Measurements from ENCODE around the gene CRHR1.

Gene CRHR1

DNA sequence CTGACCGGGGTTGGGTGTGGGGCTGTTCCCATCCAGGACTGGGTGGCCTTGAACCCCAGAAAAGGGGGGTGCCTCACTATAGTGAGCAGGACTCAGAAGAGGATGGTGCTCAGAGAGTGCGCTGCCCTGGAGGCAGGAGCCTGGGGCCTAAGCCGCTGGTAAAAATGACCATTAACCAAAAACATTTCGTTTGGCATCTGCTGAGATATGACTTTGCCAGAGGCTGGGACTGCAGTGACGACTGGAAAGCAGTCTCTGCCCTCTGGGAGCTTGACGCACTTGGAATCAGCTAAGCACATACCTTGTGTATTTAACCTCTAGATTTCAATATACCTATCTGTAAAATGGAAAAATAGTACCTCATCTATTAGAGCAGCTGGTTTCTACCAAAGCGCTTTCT lies 7.2 kb upstream of the CRHR1 start (continued):
- TF ChIP-seq, protein P1, sequence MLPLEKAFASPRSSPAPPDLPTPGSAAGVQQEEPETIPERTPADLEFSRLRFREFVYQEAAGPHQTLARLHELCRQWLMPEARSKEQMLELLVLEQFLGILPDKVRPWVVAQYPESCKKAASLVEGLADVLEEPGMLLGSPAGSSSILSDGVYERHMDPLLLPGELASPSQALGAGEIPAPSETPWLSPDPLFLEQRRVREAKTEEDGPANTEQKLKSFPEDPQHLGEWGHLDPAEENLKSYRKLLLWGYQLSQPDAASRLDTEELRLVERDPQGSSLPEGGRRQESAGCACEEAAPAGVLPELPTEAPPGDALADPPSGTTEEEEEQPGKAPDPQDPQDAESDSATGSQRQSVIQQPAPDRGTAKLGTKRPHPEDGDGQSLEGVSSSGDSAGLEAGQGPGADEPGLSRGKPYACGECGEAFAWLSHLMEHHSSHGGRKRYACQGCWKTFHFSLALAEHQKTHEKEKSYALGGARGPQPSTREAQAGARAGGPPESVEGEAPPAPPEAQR (tag by site-specific recombination; IDR thresholded peaks at IDR 0.05) = no peak
- TF ChIP-seq SP2 (tag by site-specific recombination; IDR thresholded peaks at IDR 0.05) = no peak
- no peak for TF ChIP-seq ZNF416 (tag by site-specific recombination; IDR thresholded peaks at IDR 0.05)
- TF ChIP-seq ZEB2 (tag by site-specific recombination; IDR thresholded peaks at IDR 0.05) = no peak
- no peak for TF ChIP-seq ZIC2 (tag by site-specific recombination; IDR thresholded peaks at IDR 0.05)
- no peak for TF ChIP-seq GLIS1 (tag by site-specific recombination; IDR thresholded peaks at IDR 0.05)
- no peak for TF ChIP-seq ZNF514 (tag by site-specific recombination; IDR thresholded peaks at IDR 0.05)
- TF ChIP-seq, protein P2, sequence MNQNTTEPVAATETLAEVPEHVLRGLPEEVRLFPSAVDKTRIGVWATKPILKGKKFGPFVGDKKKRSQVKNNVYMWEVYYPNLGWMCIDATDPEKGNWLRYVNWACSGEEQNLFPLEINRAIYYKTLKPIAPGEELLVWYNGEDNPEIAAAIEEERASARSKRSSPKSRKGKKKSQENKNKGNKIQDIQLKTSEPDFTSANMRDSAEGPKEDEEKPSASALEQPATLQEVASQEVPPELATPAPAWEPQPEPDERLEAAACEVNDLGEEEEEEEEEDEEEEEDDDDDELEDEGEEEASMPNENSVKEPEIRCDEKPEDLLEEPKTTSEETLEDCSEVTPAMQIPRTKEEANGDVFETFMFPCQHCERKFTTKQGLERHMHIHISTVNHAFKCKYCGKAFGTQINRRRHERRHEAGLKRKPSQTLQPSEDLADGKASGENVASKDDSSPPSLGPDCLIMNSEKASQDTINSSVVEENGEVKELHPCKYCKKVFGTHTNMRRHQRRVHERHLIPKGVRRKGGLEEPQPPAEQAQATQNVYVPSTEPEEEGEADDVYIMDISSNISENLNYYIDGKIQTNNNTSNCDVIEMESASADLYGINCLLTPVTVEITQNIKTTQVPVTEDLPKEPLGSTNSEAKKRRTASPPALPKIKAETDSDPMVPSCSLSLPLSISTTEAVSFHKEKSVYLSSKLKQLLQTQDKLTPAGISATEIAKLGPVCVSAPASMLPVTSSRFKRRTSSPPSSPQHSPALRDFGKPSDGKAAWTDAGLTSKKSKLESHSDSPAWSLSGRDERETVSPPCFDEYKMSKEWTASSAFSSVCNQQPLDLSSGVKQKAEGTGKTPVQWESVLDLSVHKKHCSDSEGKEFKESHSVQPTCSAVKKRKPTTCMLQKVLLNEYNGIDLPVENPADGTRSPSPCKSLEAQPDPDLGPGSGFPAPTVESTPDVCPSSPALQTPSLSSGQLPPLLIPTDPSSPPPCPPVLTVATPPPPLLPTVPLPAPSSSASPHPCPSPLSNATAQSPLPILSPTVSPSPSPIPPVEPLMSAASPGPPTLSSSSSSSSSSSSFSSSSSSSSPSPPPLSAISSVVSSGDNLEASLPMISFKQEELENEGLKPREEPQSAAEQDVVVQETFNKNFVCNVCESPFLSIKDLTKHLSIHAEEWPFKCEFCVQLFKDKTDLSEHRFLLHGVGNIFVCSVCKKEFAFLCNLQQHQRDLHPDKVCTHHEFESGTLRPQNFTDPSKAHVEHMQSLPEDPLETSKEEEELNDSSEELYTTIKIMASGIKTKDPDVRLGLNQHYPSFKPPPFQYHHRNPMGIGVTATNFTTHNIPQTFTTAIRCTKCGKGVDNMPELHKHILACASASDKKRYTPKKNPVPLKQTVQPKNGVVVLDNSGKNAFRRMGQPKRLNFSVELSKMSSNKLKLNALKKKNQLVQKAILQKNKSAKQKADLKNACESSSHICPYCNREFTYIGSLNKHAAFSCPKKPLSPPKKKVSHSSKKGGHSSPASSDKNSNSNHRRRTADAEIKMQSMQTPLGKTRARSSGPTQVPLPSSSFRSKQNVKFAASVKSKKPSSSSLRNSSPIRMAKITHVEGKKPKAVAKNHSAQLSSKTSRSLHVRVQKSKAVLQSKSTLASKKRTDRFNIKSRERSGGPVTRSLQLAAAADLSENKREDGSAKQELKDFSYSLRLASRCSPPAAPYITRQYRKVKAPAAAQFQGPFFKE (tag by site-specific recombination; IDR thresholded peaks at IDR 0.05; ENCODE audit: borderline replicate concordance) = no peak

- ChIA-PET CTCF (interaction anchor here (0.6 kb wide), 1 partner anchor 128 kb away, joined by 6 read pairs; no protein-coding TSS in a partner anchor), POLR2A (interaction anchor here (0.6 kb wide), 1 partner anchor 135 kb away, joined by 3 read pairs; no protein-coding TSS in a partner anchor)
- H3K27ac ChIP-seq (ENCODE audit: extremely low read depth, low read depth, low read length) = no peak overlapping the region
- H3K9me3 ChIP-seq (ENCODE audit: control insufficient read depth, insufficient read depth, low read depth, low read length) = no peaks in the 10 kb centered on the region
- no peak overlapping the region for H3K4me3 ChIP-seq (ENCODE audit: low read depth, low read length)
- no peak for TF ChIP-seq ZNF626 (tag by site-specific recombination; IDR thresholded peaks at IDR 0.05)
- TF ChIP-seq, protein P3, sequence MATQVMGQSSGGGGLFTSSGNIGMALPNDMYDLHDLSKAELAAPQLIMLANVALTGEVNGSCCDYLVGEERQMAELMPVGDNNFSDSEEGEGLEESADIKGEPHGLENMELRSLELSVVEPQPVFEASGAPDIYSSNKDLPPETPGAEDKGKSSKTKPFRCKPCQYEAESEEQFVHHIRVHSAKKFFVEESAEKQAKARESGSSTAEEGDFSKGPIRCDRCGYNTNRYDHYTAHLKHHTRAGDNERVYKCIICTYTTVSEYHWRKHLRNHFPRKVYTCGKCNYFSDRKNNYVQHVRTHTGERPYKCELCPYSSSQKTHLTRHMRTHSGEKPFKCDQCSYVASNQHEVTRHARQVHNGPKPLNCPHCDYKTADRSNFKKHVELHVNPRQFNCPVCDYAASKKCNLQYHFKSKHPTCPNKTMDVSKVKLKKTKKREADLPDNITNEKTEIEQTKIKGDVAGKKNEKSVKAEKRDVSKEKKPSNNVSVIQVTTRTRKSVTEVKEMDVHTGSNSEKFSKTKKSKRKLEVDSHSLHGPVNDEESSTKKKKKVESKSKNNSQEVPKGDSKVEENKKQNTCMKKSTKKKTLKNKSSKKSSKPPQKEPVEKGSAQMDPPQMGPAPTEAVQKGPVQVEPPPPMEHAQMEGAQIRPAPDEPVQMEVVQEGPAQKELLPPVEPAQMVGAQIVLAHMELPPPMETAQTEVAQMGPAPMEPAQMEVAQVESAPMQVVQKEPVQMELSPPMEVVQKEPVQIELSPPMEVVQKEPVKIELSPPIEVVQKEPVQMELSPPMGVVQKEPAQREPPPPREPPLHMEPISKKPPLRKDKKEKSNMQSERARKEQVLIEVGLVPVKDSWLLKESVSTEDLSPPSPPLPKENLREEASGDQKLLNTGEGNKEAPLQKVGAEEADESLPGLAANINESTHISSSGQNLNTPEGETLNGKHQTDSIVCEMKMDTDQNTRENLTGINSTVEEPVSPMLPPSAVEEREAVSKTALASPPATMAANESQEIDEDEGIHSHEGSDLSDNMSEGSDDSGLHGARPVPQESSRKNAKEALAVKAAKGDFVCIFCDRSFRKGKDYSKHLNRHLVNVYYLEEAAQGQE (tag by site-specific recombination; IDR thresholded peaks at IDR 0.05) = peak; percentile 96
- H3K4me1 ChIP-seq (ENCODE audit: control insufficient read depth, insufficient read depth, low read length) = no peaks in the 10 kb centered on the region
- H3K36me3 ChIP-seq (ENCODE audit: control insufficient read depth in 2 of 2, insufficient read depth in 1 of 2, low read length in 2 of 2) = no peaks in the 10 kb centered on the region
These were observed 6.7 kb upstream of the CRHR1 start for GRCh38 chr17:45777388-45777787.

- ChIA-PET POLR2A (no interaction called here), CTCF (interaction anchor here (0.7 to 4.6 kb wide), 6 partner anchors 12 to 1818 kb away, joined by 3 to 35 read pairs (median 10); no protein-coding TSS in a partner anchor)
- Histone ChIP-seq H3K27ac (ENCODE audit: extremely low read depth, low read depth, low read length) (no peak overlapping the region), H3K4me1 (ENCODE audit: control insufficient read depth, insufficient read depth, low read length) (no peaks in the 10 kb centered on the region), H3K36me3 (ENCODE audit: control insufficient read depth in 2 of 2, insufficient read depth in 1 of 2, low read length in 2 of 2) (no peaks in the 10 kb centered on the region), H3K9me3 (ENCODE audit: control insufficient read depth, insufficient read depth, low read depth, low read length) (no peaks in the 10 kb centered on the region), H3K4me3 (ENCODE audit: low read depth, low read length) (no peak overlapping the region)
- TF ChIP-seq HIC1 (tag by site-specific recombination; IDR thresholded peaks at IDR 0.05) (no peak), ZNF391 (tag by site-specific recombination; IDR thresholded peaks at IDR 0.05; ENCODE audit: borderline replicate concordance, low read depth) (no peak), ZNF521 (tag by site-specific recombination; IDR thresholded peaks at IDR 0.05) (no peak), ZNF785 (tag by site-specific recombination; IDR thresholded peaks at IDR 0.05) (no peak), TCF7L2 (IDR thresholded peaks at IDR 0.05; ENCODE audit: borderline replicate concordance, low read depth, low read length) (no peak), ZNF184 (tag by site-specific recombination; IDR thresholded peaks at IDR 0.05) (no peak), ZNF529 (tag by site-specific recombination; IDR thresholded peaks at IDR 0.05; ENCODE audit: insufficient replicate concordance) (no peak), GFI1B (tag by site-specific recombination; IDR thresholded peaks at IDR 0.05) (no peak)
- TF ChIP-seq, protein P4, sequence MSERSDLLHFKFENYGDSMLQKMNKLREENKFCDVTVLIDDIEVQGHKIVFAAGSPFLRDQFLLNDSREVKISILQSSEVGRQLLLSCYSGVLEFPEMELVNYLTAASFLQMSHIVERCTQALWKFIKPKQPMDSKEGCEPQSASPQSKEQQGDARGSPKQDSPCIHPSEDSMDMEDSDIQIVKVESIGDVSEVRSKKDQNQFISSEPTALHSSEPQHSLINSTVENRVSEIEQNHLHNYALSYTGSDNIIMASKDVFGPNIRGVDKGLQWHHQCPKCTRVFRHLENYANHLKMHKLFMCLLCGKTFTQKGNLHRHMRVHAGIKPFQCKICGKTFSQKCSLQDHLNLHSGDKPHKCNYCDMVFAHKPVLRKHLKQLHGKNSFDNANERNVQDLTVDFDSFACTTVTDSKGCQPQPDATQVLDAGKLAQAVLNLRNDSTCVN (tag by site-specific recombination; optimal IDR thresholded peaks at IDR 0.05) = no peak
These were observed 3.2 kb upstream of the CRHR1 start for GRCh38 chr17:45780921-45781320.
